HUDEP-2 (cell line): Measurements from ENCODE around the gene RNF212.

Experiments
- DNase-seq, 76 experiments: peaks; one replicate each; lab custom pipeline; 2025; ENCODE audit not compliant: unreplicated experiment in 76 of 76; lab: John Stamatoyannopoulos, UW

RNF212 gene

DNA sequence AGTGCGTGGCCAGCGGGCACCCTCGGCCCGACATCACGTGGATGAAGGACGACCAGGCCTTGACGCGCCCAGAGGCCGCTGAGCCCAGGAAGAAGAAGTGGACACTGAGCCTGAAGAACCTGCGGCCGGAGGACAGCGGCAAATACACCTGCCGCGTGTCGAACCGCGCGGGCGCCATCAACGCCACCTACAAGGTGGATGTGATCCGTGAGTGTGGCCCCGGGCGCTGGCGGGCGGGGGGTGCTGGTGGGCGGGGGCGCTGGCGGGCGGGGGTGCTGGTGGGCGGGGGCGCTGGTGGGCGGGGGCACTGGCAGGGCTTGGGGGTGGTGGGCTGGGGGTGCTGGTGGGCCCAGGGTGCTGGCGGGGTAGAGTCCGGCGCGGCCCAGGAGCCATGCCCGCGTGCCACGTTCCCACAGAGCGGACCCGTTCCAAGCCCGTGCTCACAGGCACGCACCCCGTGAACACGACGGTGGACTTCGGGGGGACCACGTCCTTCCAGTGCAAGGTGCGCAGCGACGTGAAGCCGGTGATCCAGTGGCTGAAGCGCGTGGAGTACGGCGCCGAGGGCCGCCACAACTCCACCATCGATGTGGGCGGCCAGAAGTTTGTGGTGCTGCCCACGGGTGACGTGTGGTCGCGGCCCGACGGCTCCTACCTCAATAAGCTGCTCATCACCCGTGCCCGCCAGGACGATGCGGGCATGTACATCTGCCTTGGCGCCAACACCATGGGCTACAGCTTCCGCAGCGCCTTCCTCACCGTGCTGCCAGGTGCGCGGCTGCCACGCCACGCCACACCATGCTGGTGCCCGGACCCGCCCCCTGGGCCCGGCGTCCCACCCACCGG, 89.2 kb downstream of the RNF212 start:
- DNase-seq = no peak

DNA sequence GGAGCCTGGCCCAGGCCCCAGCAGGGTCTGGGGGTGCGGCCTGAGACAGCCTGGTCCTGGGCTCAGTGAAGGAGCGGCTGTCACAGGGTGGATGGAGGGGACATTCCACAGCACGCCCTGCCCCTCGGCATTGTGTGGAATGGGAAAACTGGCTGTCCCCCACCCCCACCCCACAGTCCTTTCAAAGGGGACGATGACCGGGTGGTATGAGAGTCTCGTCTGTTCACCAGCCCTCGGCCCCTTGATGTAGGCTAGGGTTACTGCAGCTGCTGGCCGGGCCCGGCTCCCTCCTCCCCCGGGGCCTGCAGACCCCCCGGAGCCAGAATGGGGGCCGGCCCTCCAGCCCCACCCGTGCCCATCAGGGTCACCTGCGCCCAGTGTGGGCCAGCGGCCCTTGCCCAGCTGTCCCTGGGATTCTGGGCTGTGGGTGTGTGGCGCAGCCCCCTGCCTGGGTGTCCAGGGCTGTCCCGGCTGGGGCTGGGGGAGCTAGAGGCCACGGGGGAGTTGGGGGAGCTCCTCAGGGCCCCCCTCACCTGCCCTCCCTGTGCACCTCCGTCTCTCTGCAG, 90.2 kb downstream of the RNF212 start:
- DNase-seq = no peak

DNA sequence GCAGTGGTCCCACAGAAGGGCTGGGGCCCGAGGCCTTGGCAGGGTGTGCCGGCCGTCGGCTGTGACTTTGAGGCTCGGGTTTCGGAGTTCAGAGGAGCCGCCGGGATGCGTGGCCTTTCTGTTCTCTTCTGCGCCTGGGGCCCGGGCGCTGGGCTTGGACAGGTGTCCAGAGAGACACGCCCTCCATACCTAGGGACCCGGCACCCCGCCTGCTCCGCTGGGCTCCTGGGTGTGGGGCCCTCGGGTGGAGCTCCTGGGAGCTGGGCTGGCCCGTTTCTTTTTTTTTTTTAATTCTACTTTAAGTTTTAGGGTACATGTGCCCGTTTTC, 90.7 kb downstream of the RNF212 start:
- DNase-seq = no peak

DNA sequence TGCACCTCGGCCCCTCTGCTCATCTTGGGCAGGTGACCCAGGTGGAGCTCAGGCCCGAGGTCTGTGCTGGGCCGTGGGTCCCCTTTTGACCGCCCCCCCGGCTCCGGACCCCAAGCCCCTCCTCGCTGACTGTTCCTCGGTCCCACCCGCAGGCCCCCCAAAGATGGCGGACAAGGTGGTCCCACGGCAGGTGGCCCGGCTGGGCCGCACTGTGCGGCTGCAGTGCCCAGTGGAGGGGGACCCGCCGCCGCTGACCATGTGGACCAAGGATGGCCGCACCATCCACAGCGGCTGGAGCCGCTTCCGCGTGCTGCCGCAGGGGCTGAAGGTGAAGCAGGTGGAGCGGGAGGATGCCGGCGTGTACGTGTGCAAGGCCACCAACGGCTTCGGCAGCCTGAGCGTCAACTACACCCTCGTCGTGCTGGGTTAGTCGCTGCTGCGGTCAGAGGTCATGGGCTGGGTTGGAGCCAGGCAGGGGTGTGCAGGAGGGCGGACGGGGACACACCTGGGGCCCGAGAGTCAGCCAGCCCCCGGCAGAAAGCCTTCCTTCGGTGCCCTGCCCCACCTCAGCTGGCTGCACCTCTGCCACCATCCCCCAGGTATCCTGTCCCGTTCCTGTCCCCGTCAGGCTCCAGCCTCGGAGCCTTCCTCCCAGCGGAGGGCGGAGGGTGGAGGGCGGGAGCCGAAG, 91.2 kb downstream of the RNF212 start:
- no peak for DNase-seq
